Testis (tissue), 2 donors: Measurements from ENCODE around the gene PIR.

Experiments used
- CTCF ChIP-seq, 3 experiments: fragments of 450-650 bp in 2 of 3; fragments of 200-600 bp in 1 of 3; sonication (generic) in 1 of 3; IDR thresholded peaks; one replicate each; pipeline ENCODE4 v1.5.1; 2016 to 2019; ENCODE audit warnings: antibody characterized with exemption in 3 of 3, mild to moderate bottlenecking in 2 of 3, moderate library complexity in 1 of 3
- POLR2A ChIP-seq: fragments of 450-650 bp; IDR thresholded peaks from one replicate; pipeline ENCODE4 v1.6.1; 2017; ENCODE audit warnings: antibody characterized with exemption, mild to moderate bottlenecking, moderate library complexity

DNA sequence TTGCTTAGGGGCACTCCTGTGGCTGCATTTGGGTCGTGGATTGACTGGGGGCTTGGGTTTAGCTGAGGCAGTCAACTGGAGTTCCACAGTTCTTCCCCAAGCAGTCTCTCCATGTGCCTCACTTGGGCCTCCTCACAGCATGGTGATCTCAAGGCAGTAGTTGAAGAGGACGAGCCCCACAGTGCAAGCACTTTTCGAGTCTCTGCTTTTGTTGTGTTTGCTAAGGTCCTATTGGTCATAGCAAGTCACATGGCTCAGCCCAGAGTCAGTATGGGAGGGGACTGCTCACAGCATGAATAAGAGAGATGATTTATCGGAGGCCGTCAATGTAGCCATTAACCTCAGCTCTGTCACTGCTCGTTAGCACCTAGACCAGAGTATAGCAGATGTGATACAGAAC lies 37.2 kb upstream of the PIR start:
- TF ChIP-seq CTCF (IDR thresholded peaks at IDR 0.05): no peak
- no peak for TF ChIP-seq POLR2A
